IMR-90 (cell line): ENCODE measurements around the gene KRT77.

Source experiments
- BHLHE40 ChIP-seq: fragments of 150-350 bp; IDR thresholded peaks from 2 replicates; pipeline ENCODE4 v1.6.1; 2016; ENCODE audit warnings: mild to moderate bottlenecking, low read depth, low read length
- CEBPB ChIP-seq: IDR thresholded peaks from 2 replicates; pipeline ENCODE4 v1.6.1; 2012; ENCODE audit warnings: low read depth, low read length, improper control_type of control experiment
- MAFK ChIP-seq: IDR thresholded peaks from 2 replicates; pipeline ENCODE4 v1.6.1; 2012; ENCODE audit warnings: low read depth, low read length, improper control_type of control experiment
- NFE2L2 ChIP-seq: fragments of 150-350 bp; IDR thresholded peaks from 2 replicates; pipeline ENCODE4 v1.6.1; 2016; ENCODE audit warnings: low read depth, mild to moderate bottlenecking, low read length
- POLR2A ChIP-seq: IDR thresholded peaks from 2 replicates; pipeline ENCODE4 v1.6.1; 2012; ENCODE audit warnings: mild to moderate bottlenecking, low read depth, low read length
- RAD21 ChIP-seq: IDR thresholded peaks from 2 replicates; pipeline ENCODE4 v1.6.1; 2012; ENCODE audit warnings: low read length, improper control_type of control experiment
- TF ChIP-seq, protein P1 (sequence below): conservative IDR thresholded peaks from 2 replicates; pipeline ENCODE4 v1.5.1; 2012; ENCODE audit warnings: mild to moderate bottlenecking, low read depth, low read length, improper control_type of control experiment
- TF ChIP-seq, protein P2 (sequence below): fragments of 150-350 bp; IDR thresholded peaks from 2 replicates; pipeline ENCODE4 v1.6.1; 2017; ENCODE audit warnings: mild to moderate bottlenecking, antibody characterized with exemption, low read length, low read depth
- TF ChIP-seq, protein P3 (sequence below): fragments of 150-350 bp; IDR thresholded peaks from 2 replicates; pipeline ENCODE4 v1.6.1; 2016; ENCODE audit warnings: low read depth, mild to moderate bottlenecking, low read length, moderate library complexity, borderline replicate concordance

DNA sequence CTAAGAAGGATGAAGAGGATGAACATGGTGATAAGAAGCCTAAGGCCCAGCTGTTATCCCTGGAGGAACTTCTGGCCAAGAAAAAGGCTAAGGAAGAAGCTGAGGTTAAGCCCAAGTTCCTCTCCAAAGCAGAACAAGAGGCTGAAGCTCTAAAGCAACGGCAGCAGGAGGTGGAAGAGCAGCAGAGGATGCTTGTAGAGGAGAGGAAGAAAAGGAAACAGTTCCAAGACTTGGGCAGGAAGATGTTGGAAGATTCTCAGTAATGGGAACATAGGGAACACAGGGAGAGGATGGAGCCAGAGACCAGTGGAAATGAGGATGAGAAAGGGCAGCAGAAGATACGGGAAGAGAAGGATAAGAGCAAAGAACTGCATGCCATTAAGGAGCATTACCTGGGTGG is 27.5 kb upstream of the KRT77 start:
- no peak for TF ChIP-seq RAD21
- TF ChIP-seq, protein P1, sequence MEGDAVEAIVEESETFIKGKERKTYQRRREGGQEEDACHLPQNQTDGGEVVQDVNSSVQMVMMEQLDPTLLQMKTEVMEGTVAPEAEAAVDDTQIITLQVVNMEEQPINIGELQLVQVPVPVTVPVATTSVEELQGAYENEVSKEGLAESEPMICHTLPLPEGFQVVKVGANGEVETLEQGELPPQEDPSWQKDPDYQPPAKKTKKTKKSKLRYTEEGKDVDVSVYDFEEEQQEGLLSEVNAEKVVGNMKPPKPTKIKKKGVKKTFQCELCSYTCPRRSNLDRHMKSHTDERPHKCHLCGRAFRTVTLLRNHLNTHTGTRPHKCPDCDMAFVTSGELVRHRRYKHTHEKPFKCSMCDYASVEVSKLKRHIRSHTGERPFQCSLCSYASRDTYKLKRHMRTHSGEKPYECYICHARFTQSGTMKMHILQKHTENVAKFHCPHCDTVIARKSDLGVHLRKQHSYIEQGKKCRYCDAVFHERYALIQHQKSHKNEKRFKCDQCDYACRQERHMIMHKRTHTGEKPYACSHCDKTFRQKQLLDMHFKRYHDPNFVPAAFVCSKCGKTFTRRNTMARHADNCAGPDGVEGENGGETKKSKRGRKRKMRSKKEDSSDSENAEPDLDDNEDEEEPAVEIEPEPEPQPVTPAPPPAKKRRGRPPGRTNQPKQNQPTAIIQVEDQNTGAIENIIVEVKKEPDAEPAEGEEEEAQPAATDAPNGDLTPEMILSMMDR = no peak
- TF ChIP-seq POLR2A = no peak
- TF ChIP-seq CEBPB = no peak
- TF ChIP-seq, protein P2, sequence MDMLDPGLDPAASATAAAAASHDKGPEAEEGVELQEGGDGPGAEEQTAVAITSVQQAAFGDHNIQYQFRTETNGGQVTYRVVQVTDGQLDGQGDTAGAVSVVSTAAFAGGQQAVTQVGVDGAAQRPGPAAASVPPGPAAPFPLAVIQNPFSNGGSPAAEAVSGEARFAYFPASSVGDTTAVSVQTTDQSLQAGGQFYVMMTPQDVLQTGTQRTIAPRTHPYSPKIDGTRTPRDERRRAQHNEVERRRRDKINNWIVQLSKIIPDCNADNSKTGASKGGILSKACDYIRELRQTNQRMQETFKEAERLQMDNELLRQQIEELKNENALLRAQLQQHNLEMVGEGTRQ = no peak
- TF ChIP-seq NFE2L2 = no peak
- TF ChIP-seq MAFK = no peak
- TF ChIP-seq, protein P3, sequence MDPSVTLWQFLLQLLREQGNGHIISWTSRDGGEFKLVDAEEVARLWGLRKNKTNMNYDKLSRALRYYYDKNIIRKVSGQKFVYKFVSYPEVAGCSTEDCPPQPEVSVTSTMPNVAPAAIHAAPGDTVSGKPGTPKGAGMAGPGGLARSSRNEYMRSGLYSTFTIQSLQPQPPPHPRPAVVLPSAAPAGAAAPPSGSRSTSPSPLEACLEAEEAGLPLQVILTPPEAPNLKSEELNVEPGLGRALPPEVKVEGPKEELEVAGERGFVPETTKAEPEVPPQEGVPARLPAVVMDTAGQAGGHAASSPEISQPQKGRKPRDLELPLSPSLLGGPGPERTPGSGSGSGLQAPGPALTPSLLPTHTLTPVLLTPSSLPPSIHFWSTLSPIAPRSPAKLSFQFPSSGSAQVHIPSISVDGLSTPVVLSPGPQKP = no peak
- no peak for TF ChIP-seq BHLHE40
